SIG-M5 treated with dmso at 0.1 percent for 504 hours (cell line): Measurements from ENCODE around the gene PAQR5.
"Not testable (repeated sequence)": the region's sequence is repeated elsewhere in the genome, so short reads cannot be mapped to it uniquely, and the experiment has no call there.

Source experiments
- DNase-seq: peaks from one replicate; lab custom pipeline; 2025; ENCODE audit not compliant: unreplicated experiment; lab: John Stamatoyannopoulos, UW

PAQR5 gene

GRCh38 chr15:69314736-69315135, 16.0 kb downstream of the PAQR5 start:
- no peak for DNase-seq

- DNase-seq: no peak
Observed at GRCh38 chr15:69315402-69316110, 16.8 kb downstream of the PAQR5 start.

- DNase-seq: no peak
Observed at GRCh38 chr15:69316291-69316690, 17.6 kb downstream of the PAQR5 start.

- DNase-seq: no peak
Observed at GRCh38 chr15:69317392-69317841, 18.7 kb downstream of the PAQR5 start.

- no peak for DNase-seq
Observed at GRCh38 chr15:69318033-69318432, 19.3 kb downstream of the PAQR5 start.

- no peak for DNase-seq
Observed at GRCh38 chr15:69319384-69320375, 21.0 kb downstream of the PAQR5 start.

GRCh38 chr15:69320977-69321554, 22.4 kb downstream of the PAQR5 start:
- peak; percentile 40 for DNase-seq

- no peak for DNase-seq
Observed at GRCh38 chr15:69323893-69324430, 25.2 kb downstream of the PAQR5 start.

- DNase-seq: no peak
Observed at GRCh38 chr15:69324565-69324964, 25.9 kb downstream of the PAQR5 start.

- DNase-seq: no peak
Observed at GRCh38 chr15:69325456-69325971, 26.8 kb downstream of the PAQR5 start.

GRCh38 chr15:69328080-69328479, 29.4 kb downstream of the PAQR5 start:
- DNase-seq: no peak

- peak; percentile 39 for DNase-seq
Observed at GRCh38 chr15:69328739-69329138, 30.0 kb downstream of the PAQR5 start.

- no peak for DNase-seq
Observed at GRCh38 chr15:69337138-69337537, 38.4 kb downstream of the PAQR5 start.

GRCh38 chr15:69338535-69339213, 40.0 kb downstream of the PAQR5 start:
- DNase-seq: no peak

- not testable (repeated sequence) for DNase-seq
Observed at GRCh38 chr15:69339214-69339543, 40.5 kb downstream of the PAQR5 start.

GRCh38 chr15:69340243-69340900, 41.7 kb downstream of the PAQR5 start:
- no peak for DNase-seq

GRCh38 chr15:69341356-69341755, 42.6 kb downstream of the PAQR5 start:
- no peak for DNase-seq

GRCh38 chr15:69342460-69343076, 43.9 kb downstream of the PAQR5 start:
- no peak for DNase-seq

- no peak for DNase-seq
Observed at GRCh38 chr15:69343133-69343532, 44.4 kb downstream of the PAQR5 start.

- DNase-seq: no peak
Observed at GRCh38 chr15:69344238-69344637, 45.5 kb downstream of the PAQR5 start.
